HG02852 (cell line): ENCODE data around the gene KREMEN1.

Experiments
- ATAC-seq: cut with Tn5 transposase; IDR thresholded peaks from one replicate; pipeline ENCODE4 v1.9.1; 2021; ENCODE audit warnings: mild to moderate bottlenecking, moderate library complexity; ENCODE audit not compliant: unreplicated experiment

KREMEN1 gene

GRCh38 chr22:29175312-29175835 is 102.5 kb downstream of the KREMEN1 start:
- no peak for ATAC-seq

GRCh38 chr22:29183971-29184848 is 111.4 kb downstream of the KREMEN1 start:
- ATAC-seq: no peak

- ATAC-seq: no peak
Observed at GRCh38 chr22:29184849-29185490, 112.1 kb downstream of the KREMEN1 start.

GRCh38 chr22:29186302-29186701 is 113.5 kb downstream of the KREMEN1 start:
- no peak for ATAC-seq

- ATAC-seq: no peak
Observed at GRCh38 chr22:29187831-29188230, 115.0 kb downstream of the KREMEN1 start.

GRCh38 chr22:29190051-29190450 is 117.2 kb downstream of the KREMEN1 start:
- no peak for ATAC-seq

- no peak for ATAC-seq
Observed at GRCh38 chr22:29190918-29191317, 118.1 kb downstream of the KREMEN1 start.

DNA sequence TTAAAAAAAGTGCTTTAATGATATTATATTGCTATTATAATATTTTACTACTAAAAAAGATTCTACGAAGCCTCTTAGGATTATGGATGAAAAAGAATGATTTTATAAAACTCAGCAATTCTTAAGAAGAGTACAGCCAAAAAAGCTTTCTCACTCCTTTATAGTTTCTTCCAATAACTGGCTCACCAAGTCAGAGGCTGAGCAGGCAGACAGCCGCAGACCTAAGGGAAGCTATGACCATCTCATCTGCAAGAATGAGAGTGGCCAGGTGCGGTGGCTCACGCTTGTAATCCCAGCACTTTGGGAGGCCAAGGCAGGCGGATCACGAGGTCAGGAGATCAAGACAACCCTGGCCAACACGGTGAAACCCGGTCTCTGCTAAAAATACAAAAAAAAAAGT is 120.2 kb downstream of the KREMEN1 start:
- no peak for ATAC-seq

GRCh38 chr22:29194184-29194583 is 121.3 kb downstream of the KREMEN1 start:
- ATAC-seq: no peak

- ATAC-seq: no peak
Observed at GRCh38 chr22:29195118-29195963, 122.5 kb downstream of the KREMEN1 start.

- ATAC-seq: no peak
Observed at GRCh38 chr22:29195964-29196666, 123.3 kb downstream of the KREMEN1 start.

- ATAC-seq: no peak
Observed at GRCh38 chr22:29197096-29197495, 124.3 kb downstream of the KREMEN1 start.

- no peak for ATAC-seq
Observed at GRCh38 chr22:29198240-29198639, 125.4 kb downstream of the KREMEN1 start.

DNA sequence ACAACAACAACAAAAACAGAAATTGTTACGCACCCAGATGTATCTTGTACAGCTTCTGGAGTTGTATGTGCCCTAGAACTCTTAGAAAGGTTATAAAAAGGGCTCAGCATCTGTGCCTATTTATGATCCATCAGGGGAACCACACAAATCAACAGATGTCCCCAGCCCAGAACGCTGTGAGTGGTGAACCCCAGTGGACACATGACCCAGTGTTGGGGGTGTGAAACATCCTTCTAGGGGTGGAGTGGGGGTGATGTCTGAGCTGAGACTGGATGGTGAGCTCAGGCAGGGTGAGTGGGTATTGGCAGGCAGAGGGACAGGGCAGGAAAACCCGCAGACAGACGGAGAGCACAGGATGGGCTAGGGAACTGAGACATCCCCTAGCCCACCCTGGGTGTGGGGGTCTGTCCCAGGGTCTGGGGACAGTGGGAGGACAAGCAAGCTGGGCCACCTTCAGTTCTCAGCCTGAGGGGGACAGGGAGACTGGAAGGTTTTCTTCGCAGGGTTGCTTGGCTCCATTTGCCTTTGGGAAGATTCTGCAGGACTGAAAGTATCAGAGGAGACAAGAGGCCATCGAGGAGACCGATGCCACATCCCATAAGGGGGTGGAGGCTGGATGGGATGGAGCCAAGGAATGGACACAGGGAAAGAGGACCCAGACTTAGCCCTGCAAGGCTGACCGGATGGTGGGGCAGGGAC is 127.0 kb downstream of the KREMEN1 start:
- ATAC-seq: no peak

DNA sequence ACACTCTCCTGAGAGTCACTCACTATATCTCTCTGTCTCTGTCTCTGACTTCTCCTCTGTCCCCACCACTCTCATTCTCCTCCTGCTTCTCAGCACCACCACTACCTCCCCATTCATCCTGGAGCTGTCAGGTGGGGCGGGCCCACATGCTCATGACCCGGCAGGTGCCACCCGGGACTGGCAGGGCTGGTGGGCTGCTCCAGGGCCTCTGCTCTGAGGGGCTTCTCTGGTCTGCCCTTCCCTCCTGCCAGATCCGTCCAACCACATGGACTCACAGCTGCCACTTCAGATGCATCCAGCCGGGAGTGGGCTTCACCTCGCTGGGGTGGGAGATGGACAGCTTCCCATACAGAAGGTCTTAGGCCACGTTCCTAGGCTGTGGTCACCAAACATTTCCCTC is 128.1 kb downstream of the KREMEN1 start:
- no peak for ATAC-seq

- ATAC-seq: no peak
Observed at GRCh38 chr22:29201782-29202181, 128.9 kb downstream of the KREMEN1 start.

DNA sequence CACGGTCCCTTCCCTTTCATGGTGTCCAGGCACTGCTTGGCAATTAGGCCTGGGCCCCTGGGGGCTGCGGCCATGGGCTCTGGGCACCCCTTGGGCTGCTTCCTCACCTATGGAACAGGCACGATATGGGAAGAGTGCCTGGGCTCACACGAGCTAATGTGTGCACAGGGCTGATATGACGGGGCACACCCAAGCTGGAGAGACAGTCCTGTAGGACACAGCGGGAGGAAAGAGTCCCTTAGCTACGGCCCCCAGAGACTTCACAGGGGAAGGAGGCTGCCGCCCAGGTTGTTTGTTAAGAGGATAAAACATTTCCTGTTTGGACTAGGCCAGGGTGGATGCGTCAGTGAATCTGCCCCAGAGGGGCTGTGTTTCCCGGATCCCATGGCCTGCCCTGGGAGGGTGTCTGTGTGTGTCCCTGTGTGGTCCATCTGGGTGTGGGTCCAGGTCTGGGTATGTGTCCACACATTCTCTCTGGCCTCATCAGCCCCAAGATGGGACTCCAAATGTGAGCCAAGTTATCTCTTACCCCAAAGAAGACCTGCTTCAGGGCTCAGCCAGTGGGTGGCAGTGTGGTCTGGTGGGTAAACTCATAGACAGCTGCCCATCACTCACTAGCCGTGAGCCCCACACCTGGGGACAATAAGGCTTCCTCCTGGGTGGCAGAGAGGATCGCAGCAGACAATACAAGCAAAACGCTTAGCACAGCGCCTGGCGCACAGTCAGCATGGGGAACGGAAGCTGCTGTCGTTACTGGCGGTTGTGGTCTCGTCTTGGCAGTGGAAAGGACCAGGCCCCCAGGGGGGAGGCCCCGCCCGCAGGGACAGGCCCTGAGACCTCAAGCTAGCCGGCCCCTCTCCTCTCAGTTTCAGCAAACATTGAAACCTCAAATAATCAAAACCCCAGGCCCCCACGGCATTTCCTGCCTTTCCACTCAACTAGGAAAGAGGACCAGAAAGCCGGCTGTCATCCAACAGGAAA is 129.7 kb downstream of the KREMEN1 start:
- ATAC-seq: peak; percentile 76

DNA sequence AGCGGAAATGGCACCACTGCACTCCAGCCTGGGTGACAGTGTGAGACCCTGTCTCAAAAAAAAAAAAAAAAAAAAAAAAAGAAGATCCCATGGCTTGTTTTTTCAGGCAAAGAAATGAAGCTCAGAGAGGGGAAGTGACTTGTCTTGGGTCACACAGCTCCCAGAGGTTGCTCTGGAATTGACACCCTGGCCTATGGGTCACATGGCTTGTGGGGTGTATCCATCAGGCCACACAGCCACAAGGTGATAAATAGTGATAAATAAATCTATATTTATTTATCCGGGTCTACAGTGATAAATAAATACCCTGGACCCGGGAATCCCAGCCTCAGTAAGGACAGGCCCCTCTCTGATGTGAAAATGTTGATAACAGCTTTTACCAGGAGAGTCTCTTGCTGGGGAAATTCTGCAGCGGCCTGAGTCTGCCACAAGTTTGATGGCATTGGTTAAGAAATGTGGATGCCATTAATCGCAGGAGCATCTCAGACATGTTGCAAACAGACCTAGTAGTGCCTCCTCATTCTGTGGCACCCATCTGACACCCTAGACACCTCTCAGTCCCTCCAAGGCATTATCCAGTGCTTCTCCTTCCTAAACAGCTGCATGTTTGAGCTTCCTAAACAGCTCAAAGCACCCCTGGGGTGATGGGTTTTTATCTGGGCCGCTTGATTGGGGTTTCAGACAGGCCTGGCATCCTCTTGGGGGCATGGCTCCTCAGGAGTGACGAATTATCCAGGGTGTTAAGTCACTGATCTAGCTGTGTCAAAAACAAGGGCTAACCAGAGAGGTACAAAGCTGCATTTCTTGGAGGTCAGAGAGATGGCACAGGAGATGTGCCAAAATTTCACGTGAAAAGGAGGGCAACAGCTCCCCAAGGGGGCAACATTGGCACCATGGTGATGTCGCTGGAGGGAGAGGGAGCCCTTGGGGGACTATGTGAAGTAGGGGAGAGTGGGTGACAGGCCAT is 130.9 kb downstream of the KREMEN1 start:
- no peak for ATAC-seq
